HepG2 (cell line): ENCODE data around the gene MFSD11. TPM values are rescaled to one million over a fixed set of nuclear protein-coding genes. Genes with fewer than 3 reads are reported as not detected.
A peak's percentile ranks its signal among the peaks of the same experiment; 100 is the strongest.

Source experiments
- BHLHE40 ChIP-seq: IDR thresholded peaks from 2 replicates; pipeline ENCODE4 v1.6.1; 2011; ENCODE audit warnings: low read length, improper control_type of control experiment
- GFI1 ChIP-seq: sonication (generic); formaldehyde crosslinking; IDR thresholded peaks from 2 replicates; pipeline ENCODE4 v1.5.0; 2020; ENCODE audit warnings: missing genetic modification reagents, mild to moderate bottlenecking, borderline replicate concordance
- HIVEP1 ChIP-seq: sonication (generic); formaldehyde crosslinking; IDR thresholded peaks from 2 replicates; pipeline ENCODE4 v1.4.0; 2020; ENCODE audit warnings: mild to moderate bottlenecking, missing genetic modification reagents
- HNF1A ChIP-seq, 2 experiments: sonication (generic) in 1 of 2; formaldehyde crosslinking in 1 of 2; IDR thresholded peaks; 2 replicates each; pipeline versions ENCODE4 v1.4.0 to v1.6.1; 2016 to 2020; ENCODE audit warnings: borderline replicate concordance in 1 of 2, low read depth in 1 of 2, mild to moderate bottlenecking in 1 of 2, missing genetic modification reagents in 1 of 2
- REPIN1 ChIP-seq: sonication (generic); formaldehyde crosslinking; IDR thresholded peaks from 2 replicates; pipeline ENCODE4 v1.8.0; 2022; ENCODE audit warnings: missing genetic modification reagents, low read depth, mild to moderate bottlenecking, borderline replicate concordance
- RFX1 ChIP-seq: fragments of 450-650 bp; IDR thresholded peaks from 2 replicates; pipeline ENCODE4 v1.6.1; 2017
- SNAI1 ChIP-seq: sonication (generic); formaldehyde crosslinking; IDR thresholded peaks from 2 replicates; pipeline ENCODE4 v1.5.0; 2020; ENCODE audit warnings: mild to moderate bottlenecking, missing genetic modification reagents, borderline replicate concordance
- ZNF180 ChIP-seq: sonication (generic); formaldehyde crosslinking; IDR thresholded peaks from 2 replicates; pipeline ENCODE4 v1.4.0; 2020; ENCODE audit warnings: low read depth, missing genetic modification reagents, borderline replicate concordance
- ZNF570 ChIP-seq: sonication (generic); formaldehyde crosslinking; IDR thresholded peaks from 2 replicates; pipeline ENCODE4 v1.4.0; 2020; ENCODE audit warnings: mild to moderate bottlenecking, missing genetic modification reagents, borderline replicate concordance
- ZNF614 ChIP-seq: IDR thresholded peaks from 2 replicates; pipeline ENCODE4 v1.6.1; 2018; ENCODE audit warnings: missing biosample characterization, missing genetic modification reagents, inconsistent platforms, borderline replicate concordance
- ZSCAN21 ChIP-seq: sonication (generic); formaldehyde crosslinking; IDR thresholded peaks from 2 replicates; pipeline ENCODE4 v1.8.0; 2022; ENCODE audit warnings: mild to moderate bottlenecking, missing genetic modification reagents, moderate library complexity, borderline replicate concordance
- polyA plus RNA-seq, 8 experiments: library from polyadenylated mRNA; depleted of rRNA in 3 of 8; stranded (reverse) in 7 of 8; unstranded in 1 of 8; fragments of >200 nt; fragmentation: Illumina TruSeq in 4 of 8; extraction: Trizol in 4 of 8; gene quantifications; 2 replicates each; pipeline versions ENCODE4 v1.2.1 to v1.2.3, GENCODE V29; 2011 to 2016; ENCODE audit warnings: low read depth in 4 of 8, missing spikeins in 1 of 8, mixed read lengths in 1 of 8; ENCODE audit not compliant: insufficient read depth in 1 of 8
- total RNA-seq, 5 experiments: library from RNA; depleted of rRNA; stranded (reverse); fragments of >200 nt; fragmentation: Illumina TruSeq; extraction: Trizol; gene quantifications; 2 replicates each; pipeline ENCODE4 v1.2.3, GENCODE V29; 2016; ENCODE audit warnings: low read depth in 1 of 5
- TF ChIP-seq, protein P1 (sequence below): sonication (generic); formaldehyde crosslinking; IDR thresholded peaks from 2 replicates; pipeline ENCODE4 v1.5.0; 2020; ENCODE audit warnings: mild to moderate bottlenecking, missing genetic modification reagents
- TF ChIP-seq, protein P2 (sequence below): conservative IDR thresholded peaks from 2 replicates; pipeline ENCODE4 v1.6.1; 2018; ENCODE audit warnings: missing genetic modification reagents
- TF ChIP-seq, protein P3 (sequence below): sonication (generic); formaldehyde crosslinking; IDR thresholded peaks from 2 replicates; pipeline ENCODE4 v1.8.0; 2023; ENCODE audit warnings: mild to moderate bottlenecking, missing genetic modification reagents
- TF ChIP-seq, protein P4 (sequence below): sonication (generic); formaldehyde crosslinking; IDR thresholded peaks from 2 replicates; pipeline ENCODE4 v1.8.1; 2023; ENCODE audit warnings: mild to moderate bottlenecking, missing genetic modification reagents

MFSD11 gene
- total and polyA plus RNA-seq, 2 of the 13 experiments (the other 11 are each of a cell fraction or from before 2014, with no cell fraction given): 26.1 to 36.3 TPM

DNA sequence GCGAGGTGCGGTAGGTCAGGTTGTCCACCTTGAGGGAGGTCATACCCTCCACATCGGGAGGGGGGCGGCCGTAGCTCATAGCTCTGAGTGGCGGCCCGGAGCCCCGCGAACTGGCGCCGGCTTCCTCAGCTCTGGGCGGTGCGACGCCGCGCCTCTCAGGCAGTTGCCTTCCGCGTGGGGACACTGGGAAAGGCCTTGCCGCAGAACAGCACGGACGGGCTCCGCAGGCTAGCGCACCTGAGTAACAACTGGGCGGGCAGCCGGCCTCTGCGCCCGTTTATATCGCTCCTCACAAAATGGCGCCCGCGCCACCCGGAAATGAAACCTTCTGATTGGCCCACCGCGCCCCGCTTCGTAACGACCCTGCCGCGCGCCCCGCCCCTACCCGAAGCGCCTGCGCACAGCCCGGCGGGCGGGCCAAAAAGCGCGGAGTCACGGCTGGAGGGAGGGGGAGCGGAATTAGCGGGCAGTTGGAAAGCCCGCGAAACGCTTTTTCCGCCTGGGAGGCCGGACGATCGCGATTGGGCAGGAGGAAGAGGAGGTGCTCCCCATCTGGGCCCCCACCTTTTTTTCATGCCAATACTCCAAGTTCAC lies 740 bp upstream of the MFSD11 start, which contains the start of gene SRSF2 (continued):
- TF ChIP-seq, protein P1, sequence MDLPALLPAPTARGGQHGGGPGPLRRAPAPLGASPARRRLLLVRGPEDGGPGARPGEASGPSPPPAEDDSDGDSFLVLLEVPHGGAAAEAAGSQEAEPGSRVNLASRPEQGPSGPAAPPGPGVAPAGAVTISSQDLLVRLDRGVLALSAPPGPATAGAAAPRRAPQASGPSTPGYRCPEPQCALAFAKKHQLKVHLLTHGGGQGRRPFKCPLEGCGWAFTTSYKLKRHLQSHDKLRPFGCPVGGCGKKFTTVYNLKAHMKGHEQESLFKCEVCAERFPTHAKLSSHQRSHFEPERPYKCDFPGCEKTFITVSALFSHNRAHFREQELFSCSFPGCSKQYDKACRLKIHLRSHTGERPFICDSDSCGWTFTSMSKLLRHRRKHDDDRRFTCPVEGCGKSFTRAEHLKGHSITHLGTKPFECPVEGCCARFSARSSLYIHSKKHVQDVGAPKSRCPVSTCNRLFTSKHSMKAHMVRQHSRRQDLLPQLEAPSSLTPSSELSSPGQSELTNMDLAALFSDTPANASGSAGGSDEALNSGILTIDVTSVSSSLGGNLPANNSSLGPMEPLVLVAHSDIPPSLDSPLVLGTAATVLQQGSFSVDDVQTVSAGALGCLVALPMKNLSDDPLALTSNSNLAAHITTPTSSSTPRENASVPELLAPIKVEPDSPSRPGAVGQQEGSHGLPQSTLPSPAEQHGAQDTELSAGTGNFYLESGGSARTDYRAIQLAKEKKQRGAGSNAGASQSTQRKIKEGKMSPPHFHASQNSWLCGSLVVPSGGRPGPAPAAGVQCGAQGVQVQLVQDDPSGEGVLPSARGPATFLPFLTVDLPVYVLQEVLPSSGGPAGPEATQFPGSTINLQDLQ (CRISPR knock-in tag): peak; percentile 92
- TF ChIP-seq, protein P2, sequence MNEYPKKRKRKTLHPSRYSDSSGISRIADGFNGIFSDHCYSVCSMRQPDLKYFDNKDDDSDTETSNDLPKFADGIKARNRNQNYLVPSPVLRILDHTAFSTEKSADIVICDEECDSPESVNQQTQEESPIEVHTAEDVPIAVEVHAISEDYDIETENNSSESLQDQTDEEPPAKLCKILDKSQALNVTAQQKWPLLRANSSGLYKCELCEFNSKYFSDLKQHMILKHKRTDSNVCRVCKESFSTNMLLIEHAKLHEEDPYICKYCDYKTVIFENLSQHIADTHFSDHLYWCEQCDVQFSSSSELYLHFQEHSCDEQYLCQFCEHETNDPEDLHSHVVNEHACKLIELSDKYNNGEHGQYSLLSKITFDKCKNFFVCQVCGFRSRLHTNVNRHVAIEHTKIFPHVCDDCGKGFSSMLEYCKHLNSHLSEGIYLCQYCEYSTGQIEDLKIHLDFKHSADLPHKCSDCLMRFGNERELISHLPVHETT (CRISPR knock-in tag): peak; percentile 71
- TF ChIP-seq, protein P3, sequence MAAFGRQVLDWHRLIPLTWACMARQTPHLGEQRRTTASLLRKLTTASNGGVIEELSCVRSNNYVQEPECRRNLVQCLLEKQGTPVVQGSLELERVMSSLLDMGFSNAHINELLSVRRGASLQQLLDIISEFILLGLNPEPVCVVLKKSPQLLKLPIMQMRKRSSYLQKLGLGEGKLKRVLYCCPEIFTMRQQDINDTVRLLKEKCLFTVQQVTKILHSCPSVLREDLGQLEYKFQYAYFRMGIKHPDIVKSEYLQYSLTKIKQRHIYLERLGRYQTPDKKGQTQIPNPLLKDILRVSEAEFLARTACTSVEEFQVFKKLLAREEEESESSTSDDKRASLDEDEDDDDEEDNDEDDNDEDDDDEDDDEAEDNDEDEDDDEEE (CRISPR knock-in tag): peak; percentile 1
- TF ChIP-seq HIVEP1 (CRISPR knock-in tag): peak; percentile 75; the same call in 1 of the 2 replicates
- TF ChIP-seq ZNF614 (CRISPR knock-in tag): peak; percentile 76
- TF ChIP-seq HNF1A (IDR thresholded peaks at IDR 0.05; ENCODE audit: low read depth): no peak
- peak; percentile 60 for TF ChIP-seq HNF1A (CRISPR knock-in tag; IDR thresholded peaks at IDR 0.05; ENCODE audit: borderline replicate concordance)
- no peak for TF ChIP-seq RFX1
- peak; percentile 55 for TF ChIP-seq BHLHE40
- TF ChIP-seq SNAI1 (CRISPR knock-in tag): no peak; the same call in 1 of the 2 replicates
- peak; percentile 33; the same call in 1 of the 2 replicates for TF ChIP-seq GFI1 (CRISPR knock-in tag)
- no peak for TF ChIP-seq ZNF570 (CRISPR knock-in tag)
- TF ChIP-seq ZSCAN21 (CRISPR knock-in tag): peak; percentile 78
- TF ChIP-seq, protein P4, sequence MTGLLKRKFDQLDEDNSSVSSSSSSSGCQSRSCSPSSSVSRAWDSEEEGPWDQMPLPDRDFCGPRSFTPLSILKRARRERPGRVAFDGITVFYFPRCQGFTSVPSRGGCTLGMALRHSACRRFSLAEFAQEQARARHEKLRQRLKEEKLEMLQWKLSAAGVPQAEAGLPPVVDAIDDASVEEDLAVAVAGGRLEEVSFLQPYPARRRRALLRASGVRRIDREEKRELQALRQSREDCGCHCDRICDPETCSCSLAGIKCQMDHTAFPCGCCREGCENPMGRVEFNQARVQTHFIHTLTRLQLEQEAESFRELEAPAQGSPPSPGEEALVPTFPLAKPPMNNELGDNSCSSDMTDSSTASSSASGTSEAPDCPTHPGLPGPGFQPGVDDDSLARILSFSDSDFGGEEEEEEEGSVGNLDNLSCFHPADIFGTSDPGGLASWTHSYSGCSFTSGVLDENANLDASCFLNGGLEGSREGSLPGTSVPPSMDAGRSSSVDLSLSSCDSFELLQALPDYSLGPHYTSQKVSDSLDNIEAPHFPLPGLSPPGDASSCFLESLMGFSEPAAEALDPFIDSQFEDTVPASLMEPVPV (CRISPR knock-in tag): peak; percentile 77; the same call in 1 of the 2 replicates
- no peak for TF ChIP-seq ZNF180 (CRISPR knock-in tag)
- peak; percentile 66 for TF ChIP-seq REPIN1 (CRISPR knock-in tag)
